HG03521 (cell line): ENCODE results near the gene CD6.
A peak's percentile ranks its signal among the peaks of the same experiment; 100 is the strongest.
"Not testable (repeated sequence)": the region's sequence is repeated elsewhere in the genome, so short reads cannot be mapped to it uniquely, and the experiment has no call there.

ENCODE experiments used
- ATAC-seq: cut with Tn5 transposase; IDR thresholded peaks from one replicate; pipeline ENCODE4 v1.9.1; 2021; ENCODE audit warnings: mild to moderate bottlenecking, moderate library complexity; ENCODE audit not compliant: unreplicated experiment

The CD6 gene

DNA sequence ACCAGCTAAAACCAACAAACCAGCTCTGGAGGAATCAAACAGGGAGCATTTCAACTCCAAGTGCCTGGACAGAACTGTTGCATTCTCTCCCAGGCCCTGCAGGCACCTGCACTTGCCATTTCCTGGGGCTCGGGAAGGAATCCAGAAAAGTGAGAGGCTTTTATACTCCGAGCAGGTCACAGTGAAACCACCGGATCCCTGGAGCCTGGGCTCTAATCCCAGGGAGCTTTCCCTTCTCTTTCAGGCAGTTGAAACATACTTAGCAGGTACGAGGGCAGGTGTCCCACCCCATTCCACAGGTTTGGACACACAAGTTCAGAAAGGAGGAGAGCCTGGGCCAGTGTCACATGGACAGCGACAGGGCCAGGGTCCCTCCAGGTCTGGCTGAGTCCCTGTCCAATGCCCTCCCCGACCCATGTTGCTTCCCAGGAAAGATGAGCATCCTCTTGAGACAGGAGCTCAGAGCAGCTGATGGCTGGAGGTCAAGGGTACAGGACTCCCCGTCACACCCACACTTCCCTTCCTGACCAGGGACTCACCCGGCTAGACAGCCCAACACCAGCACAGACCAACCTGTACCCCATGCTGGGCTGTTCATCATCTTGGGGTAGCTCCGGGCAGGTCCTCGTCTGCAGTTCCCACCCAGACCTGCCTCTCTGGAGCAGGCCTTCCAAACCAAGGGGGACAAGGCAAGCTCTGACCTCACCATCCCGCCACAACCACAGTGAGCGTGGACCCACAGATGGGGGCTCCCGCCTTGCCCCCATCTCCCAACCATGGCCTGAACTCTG lies 80.9 kb downstream of the CD6 start:
- no peak for ATAC-seq

GRCh38 chr11:61053191-61053590 lies 81.7 kb downstream of the CD6 start:
- no peak for ATAC-seq

GRCh38 chr11:61054513-61054912 lies 83.0 kb downstream of the CD6 start:
- no peak for ATAC-seq

DNA sequence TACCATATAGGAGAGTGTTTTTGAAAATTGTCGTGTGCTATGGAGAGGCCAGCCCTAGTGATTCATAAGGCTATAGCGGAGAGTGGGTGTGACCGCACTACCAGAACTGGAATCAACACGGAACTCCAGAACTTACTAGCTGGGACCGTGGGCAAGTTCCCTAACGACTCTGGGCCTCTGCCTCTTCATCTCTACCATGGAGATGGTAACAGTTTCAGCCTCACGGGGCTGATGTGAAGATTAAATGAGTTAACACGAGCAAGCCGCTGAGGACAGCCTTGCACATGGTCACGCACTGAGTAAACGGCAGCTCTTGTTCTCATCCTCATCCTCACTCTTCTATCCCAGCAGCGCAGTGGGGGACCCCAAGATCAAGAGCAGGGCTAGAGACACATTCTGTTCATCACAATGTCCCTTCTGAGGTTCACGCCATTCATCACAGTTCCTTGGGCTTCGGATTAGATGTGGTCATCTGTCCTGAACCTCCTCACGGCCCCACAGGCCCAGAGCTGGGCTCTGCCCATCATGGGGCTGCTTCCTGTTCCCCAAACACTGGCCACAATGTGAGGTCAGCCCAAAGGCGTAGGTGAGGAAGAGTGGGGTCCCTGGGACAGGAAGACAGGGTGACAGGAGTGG lies 83.6 kb downstream of the CD6 start:
- ATAC-seq: no peak

DNA sequence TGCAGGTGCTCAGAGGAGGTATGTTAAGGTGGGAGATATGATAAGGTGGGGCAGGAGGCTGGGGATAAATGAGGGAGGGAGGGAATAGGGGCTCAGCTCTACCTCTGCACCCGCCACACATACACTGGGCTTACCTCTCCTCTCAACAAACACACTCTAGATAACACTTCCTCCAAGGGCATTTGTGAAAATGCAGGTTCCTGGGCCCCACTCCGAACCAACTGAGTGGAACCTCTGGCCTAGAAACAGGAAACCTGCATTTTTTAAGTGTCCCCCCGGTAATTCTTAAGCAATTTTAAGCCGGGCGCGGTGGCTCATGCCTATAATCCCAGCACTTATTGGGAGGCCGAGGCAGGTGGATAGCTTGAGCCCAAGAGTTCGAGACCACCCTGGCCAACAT lies 84.3 kb downstream of the CD6 start:
- no peak for ATAC-seq

DNA sequence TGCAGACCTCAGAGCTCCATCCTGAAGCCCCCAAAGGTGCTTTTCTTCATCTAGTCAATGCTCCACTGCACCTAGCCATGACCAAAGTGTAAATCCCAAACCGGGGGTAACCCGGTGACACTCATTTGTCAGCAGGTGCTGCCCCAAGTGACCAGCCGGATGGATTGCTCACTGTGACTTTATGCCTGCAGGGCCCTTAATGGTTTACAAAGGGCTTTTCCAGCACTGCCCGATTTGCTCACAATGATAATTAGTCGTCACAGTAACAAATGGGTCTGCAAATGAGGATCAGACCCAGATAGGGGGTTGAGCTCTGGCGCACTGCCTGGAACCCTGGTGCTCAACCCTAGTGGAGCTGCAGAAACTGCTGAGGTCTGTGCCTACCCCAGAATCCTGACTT lies 85.1 kb downstream of the CD6 start:
- ATAC-seq: no peak

DNA sequence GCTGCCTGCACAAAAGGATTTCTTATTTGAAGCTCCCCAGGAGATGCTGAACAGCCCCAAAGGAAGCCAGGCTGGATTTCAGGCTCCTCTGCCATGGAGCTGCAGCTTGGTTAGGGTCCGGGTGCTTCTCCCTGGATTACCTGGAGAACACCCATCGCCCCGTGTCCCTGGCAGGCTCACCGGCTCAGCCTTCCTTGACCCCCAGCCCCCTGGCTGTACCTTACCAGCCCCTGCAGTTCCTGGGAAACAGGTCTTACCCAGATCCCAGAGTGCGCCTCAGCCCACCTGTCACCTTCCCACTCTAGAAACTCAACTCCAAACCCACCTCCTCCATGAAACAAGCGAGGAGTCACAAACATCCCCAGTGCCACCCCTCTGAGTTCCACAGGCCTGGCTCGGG lies 85.5 kb downstream of the CD6 start:
- ATAC-seq: no peak

GRCh38 chr11:61057615-61058014 lies 86.1 kb downstream of the CD6 start:
- ATAC-seq: no peak

- no peak for ATAC-seq
Observed at GRCh38 chr11:61058583-61059259, 87.2 kb downstream of the CD6 start.

- no peak for ATAC-seq
Observed at GRCh38 chr11:61059260-61059752, 87.8 kb downstream of the CD6 start.

- peak; percentile 76 for ATAC-seq
Observed at GRCh38 chr11:61061081-61061826, 89.8 kb downstream of the CD6 start.

DNA sequence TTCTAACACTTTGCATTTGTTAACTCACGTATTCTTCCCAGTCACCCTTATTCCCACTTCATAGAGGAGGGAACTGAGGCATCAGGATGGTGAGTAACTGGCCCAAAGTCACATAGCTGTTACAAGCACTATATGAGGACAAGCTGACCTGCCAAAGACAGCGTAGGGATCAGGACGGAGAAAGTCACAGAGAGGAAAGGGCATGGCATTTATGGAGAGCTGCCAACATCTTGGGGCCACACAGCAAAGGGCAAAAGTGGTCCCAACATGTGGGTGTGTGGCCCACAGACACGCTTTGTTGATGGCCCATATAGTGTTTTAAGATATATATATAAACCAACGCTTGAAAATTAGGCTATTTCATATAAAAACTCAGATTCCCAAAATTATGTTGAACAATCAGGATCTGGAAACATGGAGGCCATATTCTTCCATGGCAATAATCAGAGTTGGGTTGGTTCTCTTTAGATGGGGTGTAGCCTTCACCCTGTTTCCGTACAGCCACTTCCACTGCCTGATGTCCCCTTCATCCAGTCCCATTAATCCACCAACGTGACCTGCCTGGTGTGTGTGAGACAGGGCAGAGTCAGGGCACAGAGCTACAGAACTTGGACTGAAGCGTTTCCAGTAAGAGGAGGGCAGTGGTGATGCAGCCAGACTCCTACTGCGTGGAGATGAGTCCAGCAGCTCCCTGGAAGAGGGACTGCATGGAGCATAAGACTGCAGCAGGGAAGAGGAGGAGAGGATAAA lies 90.9 kb downstream of the CD6 start:
- ATAC-seq: no peak

DNA sequence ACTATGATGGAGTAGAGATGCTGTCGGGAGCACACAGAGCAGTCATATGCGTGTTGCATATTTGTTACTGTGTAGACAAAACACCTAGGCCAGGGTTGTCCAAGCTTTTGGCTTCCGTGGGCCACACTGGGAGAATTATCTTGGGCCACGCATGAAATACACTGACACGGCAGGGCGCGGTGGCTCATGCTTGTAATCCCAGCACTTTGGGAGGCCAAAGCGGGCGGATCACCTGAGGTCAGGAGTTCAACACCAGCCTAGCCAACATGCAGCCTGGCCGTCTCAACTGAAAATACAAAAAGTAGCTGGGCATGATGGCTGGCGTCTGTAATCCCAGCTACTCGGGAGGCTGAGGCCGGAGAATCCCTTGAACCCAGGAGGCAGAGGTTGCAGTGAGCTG lies 93.8 kb downstream of the CD6 start:
- not testable (repeated sequence) for ATAC-seq

GRCh38 chr11:61065955-61066638 lies 94.6 kb downstream of the CD6 start:
- ATAC-seq: no peak

GRCh38 chr11:61066645-61067044 lies 95.2 kb downstream of the CD6 start:
- no peak for ATAC-seq

DNA sequence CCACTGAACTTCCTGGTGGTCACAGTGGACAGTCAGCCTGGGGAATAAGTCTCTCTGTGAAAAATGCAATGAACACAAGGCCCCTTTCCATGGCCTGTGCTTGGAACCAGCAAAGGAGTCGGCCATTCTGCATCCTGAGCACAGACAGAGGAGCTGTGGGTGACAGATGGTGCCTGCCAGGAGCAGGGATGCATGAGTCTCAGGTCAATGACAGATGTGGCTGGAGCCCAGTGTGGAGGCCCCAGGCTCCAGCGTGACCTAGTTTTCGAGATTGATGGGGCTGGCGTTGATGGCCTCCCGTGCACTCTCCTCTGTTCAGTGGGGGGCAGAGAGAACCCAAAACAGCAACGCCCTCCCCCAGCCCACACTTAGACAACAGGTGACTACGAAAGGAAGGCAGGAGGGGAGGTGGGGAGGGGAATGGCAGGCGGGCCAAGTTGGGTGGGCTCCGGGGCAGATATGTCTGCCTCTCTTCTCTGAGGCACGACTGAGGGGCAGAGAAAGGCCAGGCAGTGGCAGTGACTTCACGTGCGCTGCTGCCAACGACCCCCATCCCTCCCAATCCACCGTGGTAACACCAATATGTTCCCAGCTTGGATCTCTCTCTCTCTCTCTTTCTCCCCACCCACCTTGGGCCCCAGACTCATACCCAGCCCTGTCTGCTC lies 96.4 kb downstream of the CD6 start:
- ATAC-seq: no peak

DNA sequence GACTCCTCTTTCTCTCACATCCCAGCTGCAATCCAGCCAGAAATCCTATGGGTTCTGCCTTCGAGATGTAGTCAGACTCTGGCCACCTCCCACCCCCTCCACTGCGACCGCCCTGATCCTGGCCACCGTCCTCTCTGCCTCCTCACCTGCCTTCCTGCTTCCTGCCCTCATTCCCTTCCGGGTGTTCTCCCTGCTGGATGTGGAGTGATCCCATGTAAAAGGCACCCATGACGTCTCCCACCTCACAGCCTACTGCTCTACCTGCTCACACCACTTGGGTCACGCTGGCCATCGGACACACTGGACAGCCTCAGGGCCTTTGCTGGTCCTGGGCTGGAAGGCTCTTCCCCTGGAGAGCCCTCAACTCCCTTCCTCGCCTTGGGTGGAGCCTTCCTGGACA lies 97.1 kb downstream of the CD6 start:
- no peak for ATAC-seq

GRCh38 chr11:61069427-61069826 lies 97.9 kb downstream of the CD6 start:
- ATAC-seq: no peak
